ENCODE results near the gene TKTL1.
"Not testable (repeated sequence)": the region's sequence is repeated elsewhere in the genome, so short reads cannot be mapped to it uniquely, and the experiment has no call there.

The TKTL1 gene

GRCh38 chrX:154295664-154296310 is at the start of gene TKTL1:
TSS of gene TKTL1 (plus strand) at chrX:154295795. CDS start at chrX:154295860, 65 bp downstream.
- FAIRE-seq: no peak
- no peak for DNase-seq (ENCODE audit: insufficient read length, low spot score)

GRCh38 chrX:154247377-154248045 is 48.1 kb upstream of the TKTL1 start:
- FAIRE-seq; DNase-seq (ENCODE audit: insufficient read length, low spot score): not testable (repeated sequence)

GRCh38 chrX:154248076-154248475 is 47.5 kb upstream of the TKTL1 start:
- FAIRE-seq; DNase-seq (ENCODE audit: insufficient read length, low spot score): not testable (repeated sequence)

GRCh38 chrX:154257282-154257681 is 38.3 kb upstream of the TKTL1 start, which contains the start of gene OPN1MW3:
TSS of gene OPN1MW3 (plus strand) at chrX:154257582. CDS start at chrX:154257620, 38 bp downstream.
- not testable (repeated sequence) for FAIRE-seq

GRCh38 chrX:154258711-154259110 is 36.9 kb upstream of the TKTL1 start:
- not testable (repeated sequence) for FAIRE-seq; DNase-seq (ENCODE audit: insufficient read length, low spot score)

More at GRCh38 chrX:154257282-154257681, 38.3 kb upstream of the TKTL1 start, which contains the start of gene OPN1MW3:
- not testable (repeated sequence) for DNase-seq (ENCODE audit: insufficient read length, low spot score)

- DNase-seq (ENCODE audit: insufficient read length, low spot score); FAIRE-seq: not testable (repeated sequence)
Observed at GRCh38 chrX:154263072-154263471, 32.5 kb upstream of the TKTL1 start.

- not testable (repeated sequence) for DNase-seq (ENCODE audit: insufficient read length, low spot score); FAIRE-seq
Observed at GRCh38 chrX:154269245-154269644, 26.4 kb upstream of the TKTL1 start.

- FAIRE-seq; DNase-seq (ENCODE audit: insufficient read length, low spot score): not testable (repeated sequence)
Observed at GRCh38 chrX:154284489-154285338, 10.9 kb upstream of the TKTL1 start.

- DNase-seq (ENCODE audit: insufficient read length, low spot score); FAIRE-seq: not testable (repeated sequence)
Observed at GRCh38 chrX:154286406-154286805, 9.2 kb upstream of the TKTL1 start.

GRCh38 chrX:154294791-154295574 is 612 bp upstream of the TKTL1 start, which contains the start of gene TEX28:
TSS of gene TEX28 (minus strand) at chrX:154295124. CDS start at chrX:154292117, 3,007 bp downstream.
- no peak for DNase-seq (ENCODE audit: insufficient read length, low spot score)
- FAIRE-seq: no peak

GRCh38 chrX:154296731-154297130 is 1.1 kb downstream of the TKTL1 start:
- FAIRE-seq: no peak

GRCh38 chrX:154298312-154298711 is 2.7 kb downstream of the TKTL1 start:
- FAIRE-seq: peak; percentile 91
- DNase-seq (ENCODE audit: insufficient read length, low spot score): no peak

More at GRCh38 chrX:154296731-154297130, 1.1 kb downstream of the TKTL1 start:
- DNase-seq (ENCODE audit: insufficient read length, low spot score): no peak

GRCh38 chrX:154300816-154301215 is 5.2 kb downstream of the TKTL1 start:
- FAIRE-seq (no peak), DNase-seq (ENCODE audit: insufficient read length, low spot score) (no peak)

- FAIRE-seq; DNase-seq (ENCODE audit: insufficient read length, low spot score): not testable (repeated sequence)
Observed at GRCh38 chrX:154302998-154303397, 7.4 kb downstream of the TKTL1 start.

- FAIRE-seq: no peak
Observed at GRCh38 chrX:154303476-154303875, 7.9 kb downstream of the TKTL1 start.

GRCh38 chrX:154304846-154305245 is 9.3 kb downstream of the TKTL1 start:
- DNase-seq (ENCODE audit: insufficient read length, low spot score) (no peak), FAIRE-seq (no peak)

More at GRCh38 chrX:154303476-154303875, 7.9 kb downstream of the TKTL1 start:
- no peak for DNase-seq (ENCODE audit: insufficient read length, low spot score)

- no peak for FAIRE-seq
Observed at GRCh38 chrX:154305541-154306205, 10.1 kb downstream of the TKTL1 start.

GRCh38 chrX:154307202-154307601 is 11.6 kb downstream of the TKTL1 start:
- FAIRE-seq: no peak
- DNase-seq (ENCODE audit: insufficient read length, low spot score): no peak

More at GRCh38 chrX:154305541-154306205, 10.1 kb downstream of the TKTL1 start:
- DNase-seq (ENCODE audit: insufficient read length, low spot score): no peak
